A673 (cell line): ENCODE results near the gene ABCB6. TPM values are rescaled to one million over a fixed set of nuclear protein-coding genes. Genes with fewer than 3 reads are reported as not detected.

Source experiments
- BruUV-seq: library from RNA; stranded (reverse); fragments of 400-500 nt; replicated peaks from 2 replicates; lab custom pipeline; 2021; lab: Mats Ljungman, UMichigan
- CTCF ChIA-PET: fragments of 300-600 bp; sonication (Branson Sonifier 250); formaldehyde crosslinking; loops from one replicate; lab custom pipeline; 2022; ENCODE audit warnings: antibody characterized with exemption; lab: Charles Lee
- POLR2A ChIA-PET: fragments of 300-600 bp; sonication (Branson Sonifier 250); formaldehyde crosslinking; loops from one replicate; lab custom pipeline; 2022; ENCODE audit warnings: antibody characterized with exemption; ENCODE audit not compliant: low non-redundant PET; lab: Charles Lee
- DNase-seq: peaks from one replicate; pipeline ENCODE4 v3.0.0-alpha.2; 2015; ENCODE audit warnings: low spot score
- H3K27ac ChIP-seq: fragments of 200-600 bp; sonication (generic); 2 replicates; pipeline ENCODE4 v1.5.1; 2016; ENCODE audit warnings: mixed run types, low read depth, mild to moderate bottlenecking, mixed read lengths, antibody characterized with exemption, low read length; ENCODE audit not compliant: poor library complexity, severe bottlenecking
- H3K27me3 ChIP-seq: fragments of 200-600 bp; sonication (generic); replicated peaks from 2 replicates; pipeline ENCODE4 v1.6.1; 2017; ENCODE audit warnings: mixed run types, low read depth, mild to moderate bottlenecking, mixed read lengths, antibody characterized with exemption, low read length; ENCODE audit not compliant: insufficient read depth, poor library complexity
- H3K36me3 ChIP-seq: fragments of 200-600 bp; sonication (generic); 2 replicates; pipeline ENCODE4 v1.6.1; 2016; ENCODE audit warnings: mixed run types, mild to moderate bottlenecking, mixed read lengths, antibody characterized with exemption, low read length; ENCODE audit not compliant: insufficient read depth, poor library complexity, severe bottlenecking
- H3K4me1 ChIP-seq: fragments of 200-600 bp; sonication (generic); 2 replicates; pipeline ENCODE4 v1.6.1; 2017; ENCODE audit warnings: mixed run types, mild to moderate bottlenecking, mixed read lengths, antibody characterized with exemption, low read length; ENCODE audit not compliant: insufficient read depth, poor library complexity, severe bottlenecking
- H3K4me3 ChIP-seq: fragments of 200-600 bp; sonication (generic); 2 replicates; pipeline ENCODE4 v1.5.1; 2016; ENCODE audit warnings: low read depth, mixed run types, mild to moderate bottlenecking, mixed read lengths, low read length; ENCODE audit not compliant: poor library complexity, severe bottlenecking
- H3K9me3 ChIP-seq: fragments of 200-600 bp; sonication (generic); 2 replicates; pipeline ENCODE4 v1.6.1; 2016; ENCODE audit warnings: mixed run types, low read depth, mild to moderate bottlenecking, mixed read lengths, antibody characterized with exemption, low read length; ENCODE audit not compliant: poor library complexity, severe bottlenecking
- EZH2 ChIP-seq: fragments of 200-600 bp; sonication (generic); IDR thresholded peaks from 2 replicates; pipeline ENCODE4 v1.6.1; 2017; ENCODE audit warnings: borderline replicate concordance, low read depth, mild to moderate bottlenecking, mixed read lengths, antibody characterized with exemption, low read length; ENCODE audit not compliant: poor library complexity, severe bottlenecking
- intact Hi-C: fragments of 100-400 bp; cut with micrococcal nuclease; formaldehyde crosslinking; loops from one replicate; pipeline ENCODE4 v1.10.0; 2022; ENCODE audit not compliant: unreplicated experiment
- total RNA-seq: library from RNA; stranded (reverse); gene quantifications from 2 replicates; pipeline ENCODE4 v1.2.3, GENCODE V29; 2021
- TF ChIP-seq, protein P1 (sequence below): fragments of 300-800, 200-600 bp; sonication (generic); conservative IDR thresholded peaks from 2 replicates; pipeline ENCODE4 v1.5.1; 2017; ENCODE audit warnings: low read depth, mild to moderate bottlenecking, antibody characterized with exemption, low read length, moderate library complexity, mixed read lengths

The ABCB6 gene
- total RNA-seq, 1 experiment from 2014 or later: 101 TPM

DNA sequence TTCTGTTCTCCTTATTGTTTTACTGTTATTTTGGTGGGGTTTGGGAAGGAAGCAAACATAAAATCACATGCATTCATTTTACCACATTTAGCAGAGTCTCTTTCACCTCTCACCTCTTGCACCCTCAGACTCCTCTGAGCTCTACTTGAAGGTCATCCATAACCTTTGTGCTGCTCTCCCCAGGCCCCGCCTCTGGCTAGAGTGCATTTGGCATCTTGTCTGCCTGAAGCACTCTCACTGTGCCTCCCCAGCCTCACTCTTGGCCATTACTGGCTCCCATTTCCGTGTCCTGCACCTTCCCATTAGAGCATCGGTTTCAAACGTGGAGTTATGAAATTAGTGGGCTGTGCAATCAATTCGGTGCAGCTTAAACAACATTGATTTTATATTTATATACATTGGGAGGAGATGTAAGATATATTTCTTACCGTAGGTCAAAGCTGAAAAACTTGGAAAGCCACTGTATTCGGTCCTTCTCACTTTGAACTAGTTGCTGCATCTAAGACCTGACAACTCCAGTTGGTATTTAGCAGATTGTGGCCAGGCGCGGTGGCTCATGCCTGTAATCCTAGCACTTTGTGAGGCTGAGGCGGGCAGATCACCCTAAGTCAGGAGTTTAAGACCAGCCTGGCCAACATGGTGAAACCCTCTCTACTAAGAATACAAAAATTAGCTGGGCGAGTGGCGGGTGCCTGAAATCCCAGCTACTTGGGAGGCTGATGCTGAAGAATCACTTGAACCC lies 19.1 kb downstream of the ABCB6 start:
- intact Hi-C loops: no loop called here
- no peaks in the 10 kb centered on the region for H3K9me3 ChIP-seq
- TF ChIP-seq, protein P1, sequence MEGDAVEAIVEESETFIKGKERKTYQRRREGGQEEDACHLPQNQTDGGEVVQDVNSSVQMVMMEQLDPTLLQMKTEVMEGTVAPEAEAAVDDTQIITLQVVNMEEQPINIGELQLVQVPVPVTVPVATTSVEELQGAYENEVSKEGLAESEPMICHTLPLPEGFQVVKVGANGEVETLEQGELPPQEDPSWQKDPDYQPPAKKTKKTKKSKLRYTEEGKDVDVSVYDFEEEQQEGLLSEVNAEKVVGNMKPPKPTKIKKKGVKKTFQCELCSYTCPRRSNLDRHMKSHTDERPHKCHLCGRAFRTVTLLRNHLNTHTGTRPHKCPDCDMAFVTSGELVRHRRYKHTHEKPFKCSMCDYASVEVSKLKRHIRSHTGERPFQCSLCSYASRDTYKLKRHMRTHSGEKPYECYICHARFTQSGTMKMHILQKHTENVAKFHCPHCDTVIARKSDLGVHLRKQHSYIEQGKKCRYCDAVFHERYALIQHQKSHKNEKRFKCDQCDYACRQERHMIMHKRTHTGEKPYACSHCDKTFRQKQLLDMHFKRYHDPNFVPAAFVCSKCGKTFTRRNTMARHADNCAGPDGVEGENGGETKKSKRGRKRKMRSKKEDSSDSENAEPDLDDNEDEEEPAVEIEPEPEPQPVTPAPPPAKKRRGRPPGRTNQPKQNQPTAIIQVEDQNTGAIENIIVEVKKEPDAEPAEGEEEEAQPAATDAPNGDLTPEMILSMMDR: no peak
- TF ChIP-seq EZH2: no peak
- no peak overlapping the region for H3K27ac ChIP-seq
- ChIA-PET CTCF (interaction anchor here (0.6 kb wide), 1 partner anchor 63 kb away, joined by 3 read pairs; no protein-coding TSS in a partner anchor), POLR2A (interaction anchor here (0.6 kb wide), 1 partner anchor 17 kb away, joined by 5 read pairs; no protein-coding TSS in a partner anchor)
- no peaks in the 10 kb centered on the region for H3K4me1 ChIP-seq
- no peaks in the 10 kb centered on the region for H3K36me3 ChIP-seq
- DNase-seq: no peak
- no peak overlapping the region for H3K4me3 ChIP-seq
- no peaks in the 10 kb centered on the region for H3K27me3 ChIP-seq
- BruUV-seq: no TSS peak

DNA sequence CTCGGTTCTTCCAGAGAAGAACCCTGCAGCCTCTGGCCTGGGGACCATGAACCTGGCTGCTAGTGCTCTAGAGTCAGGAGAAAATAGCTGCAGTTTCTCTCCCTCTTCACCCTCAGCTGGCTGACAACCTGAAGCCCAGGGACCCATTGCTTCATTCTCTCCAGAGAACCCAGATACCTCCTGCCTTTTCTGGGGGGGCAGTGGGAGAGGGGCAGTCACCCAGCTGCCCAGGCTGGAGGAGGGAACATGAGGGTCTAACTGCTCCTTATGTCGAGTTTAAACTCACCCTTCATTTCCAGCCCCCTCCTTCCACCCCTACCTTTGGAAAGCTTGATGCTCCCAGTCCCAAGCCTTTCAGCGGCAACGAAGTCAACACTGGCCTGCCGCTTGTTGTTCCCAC lies 19.8 kb downstream of the ABCB6 start:
- POLR2A ChIA-PET: no interaction called here
- H3K4me1 ChIP-seq: no peaks in the 10 kb centered on the region
- intact Hi-C loops: no loop called here
- H3K9me3 ChIP-seq: no peaks in the 10 kb centered on the region
- no peak for TF ChIP-seq EZH2
- TF ChIP-seq, protein P1: no peak
- DNase-seq: no peak
- H3K27me3 ChIP-seq: no peaks in the 10 kb centered on the region
- CTCF ChIA-PET: no interaction called here
- no peak overlapping the region for H3K27ac ChIP-seq
- BruUV-seq: no TSS peak
- no peak overlapping the region for H3K4me3 ChIP-seq
- no peaks in the 10 kb centered on the region for H3K36me3 ChIP-seq

DNA sequence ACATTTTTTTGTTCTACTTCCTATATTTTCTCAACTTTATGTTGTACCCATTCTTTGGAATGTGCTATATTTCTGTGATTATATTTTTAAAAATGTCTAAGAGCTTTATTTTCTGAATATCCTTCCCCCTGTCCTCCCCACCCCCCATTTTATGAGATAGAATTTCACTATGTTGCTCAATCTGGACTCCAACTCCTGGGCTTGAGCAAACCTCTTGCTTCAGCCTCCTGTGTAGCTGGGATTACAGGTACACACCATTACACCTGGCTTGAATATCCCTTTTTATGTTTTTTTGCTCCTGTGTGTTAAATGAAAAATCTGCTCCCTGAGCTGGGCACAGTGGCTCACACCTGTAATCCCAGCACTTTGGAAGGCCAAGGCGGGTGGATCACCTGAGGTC lies 21.4 kb downstream of the ABCB6 start:
- Histone ChIP-seq H3K27ac (no peak overlapping the region), H3K36me3 (no peaks in the 10 kb centered on the region), H3K27me3 (no peaks in the 10 kb centered on the region), H3K4me1 (no peaks in the 10 kb centered on the region), H3K9me3 (no peaks in the 10 kb centered on the region), H3K4me3 (no peak overlapping the region)
- no TSS peak for BruUV-seq
- intact Hi-C loops: no loop called here
- CTCF ChIA-PET: no interaction called here
- DNase-seq: no peak
- POLR2A ChIA-PET: no interaction called here
- TF ChIP-seq EZH2: no peak
- TF ChIP-seq, protein P1: no peak
